Suppressor macrophage (primary cell): ENCODE measurements around the gene OSGEPL1.
"Not testable (repeated sequence)": the region's sequence is repeated elsewhere in the genome, so short reads cannot be mapped to it uniquely, and the experiment has no call there.

ENCODE experiments used
- DNase-seq, 4 experiments: peaks; one replicate each; pipeline ENCODE4 v3.0.0-alpha.2; 2020 to 2022
- total RNA-seq, 17 experiments: gene quantifications; one replicate each; lab custom pipeline; 2026; ENCODE audit warnings: mixed read lengths in 6 of 17, inconsistent platforms in 3 of 17; lab: John Stamatoyannopoulos, UW

The OSGEPL1 gene, protein sequence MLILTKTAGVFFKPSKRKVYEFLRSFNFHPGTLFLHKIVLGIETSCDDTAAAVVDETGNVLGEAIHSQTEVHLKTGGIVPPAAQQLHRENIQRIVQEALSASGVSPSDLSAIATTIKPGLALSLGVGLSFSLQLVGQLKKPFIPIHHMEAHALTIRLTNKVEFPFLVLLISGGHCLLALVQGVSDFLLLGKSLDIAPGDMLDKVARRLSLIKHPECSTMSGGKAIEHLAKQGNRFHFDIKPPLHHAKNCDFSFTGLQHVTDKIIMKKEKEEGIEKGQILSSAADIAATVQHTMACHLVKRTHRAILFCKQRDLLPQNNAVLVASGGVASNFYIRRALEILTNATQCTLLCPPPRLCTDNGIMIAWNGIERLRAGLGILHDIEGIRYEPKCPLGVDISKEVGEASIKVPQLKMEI
- 0.38 to 12.8 (median 7.7) reads per million in 17 experiments for total RNA-seq

DNA sequence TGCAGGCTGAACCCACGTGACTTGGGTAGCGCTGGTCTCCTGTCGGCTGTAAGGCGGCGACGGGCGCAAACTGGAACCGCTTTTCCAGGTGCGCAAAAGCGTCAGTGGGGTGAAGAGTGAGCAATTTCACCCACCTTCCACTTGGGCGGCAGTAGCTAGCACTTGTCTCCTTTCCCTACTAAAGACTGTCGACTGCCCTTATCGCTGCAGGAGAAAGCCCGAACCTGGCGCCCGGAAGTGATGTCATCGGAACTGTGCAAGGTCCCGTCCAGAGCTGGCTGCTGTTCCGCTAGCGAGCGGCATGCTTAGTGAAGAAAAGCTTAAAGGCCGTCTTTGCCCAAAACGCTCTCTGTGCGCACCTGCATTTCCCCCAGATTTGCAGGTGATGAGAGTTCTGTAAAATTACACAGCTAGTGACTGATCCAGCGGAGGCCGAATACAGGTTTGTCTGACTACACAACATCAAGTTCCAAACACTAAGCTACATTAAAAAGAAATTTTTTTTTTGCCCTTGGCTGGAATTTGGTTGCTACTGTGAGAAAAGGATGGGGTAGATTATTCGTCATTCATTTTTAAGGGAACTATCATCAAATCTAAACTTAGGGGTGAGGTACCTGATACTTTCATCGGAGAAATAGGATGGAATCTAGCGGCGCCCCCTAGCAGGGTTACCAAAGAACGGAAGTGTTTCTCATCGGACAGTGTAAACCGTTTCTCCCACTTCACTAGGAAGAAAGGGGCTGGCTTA, at the start of gene OSGEPL1:
Gene OSGEPL1 (minus strand): TSS at position 242 of the 748 bp plus-strand sequence. CDS start 1,152 bp downstream, outside the sequence.
- peak; percentile 90 to 94 (median 92) for DNase-seq

DNA sequence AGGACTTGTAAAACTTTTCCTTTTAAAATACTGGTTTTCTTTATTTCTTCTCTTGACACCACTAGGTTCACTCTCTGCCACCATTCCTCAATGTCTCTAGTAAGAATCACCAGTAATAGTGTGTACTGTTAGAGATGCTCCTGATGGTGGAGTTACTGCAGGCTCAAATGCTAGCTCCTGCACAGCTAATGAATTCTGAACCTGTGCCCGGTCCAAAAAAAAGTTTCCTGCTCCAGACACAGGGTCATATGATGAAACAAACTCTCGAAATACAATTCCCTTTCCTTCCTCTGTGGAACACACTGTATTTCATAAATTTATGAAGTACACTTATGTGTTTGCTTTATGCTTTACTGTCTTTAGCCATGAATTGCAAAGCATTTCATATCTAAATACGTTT, 40.8 kb upstream of the OSGEPL1 start:
- DNase-seq = no peak

DNA sequence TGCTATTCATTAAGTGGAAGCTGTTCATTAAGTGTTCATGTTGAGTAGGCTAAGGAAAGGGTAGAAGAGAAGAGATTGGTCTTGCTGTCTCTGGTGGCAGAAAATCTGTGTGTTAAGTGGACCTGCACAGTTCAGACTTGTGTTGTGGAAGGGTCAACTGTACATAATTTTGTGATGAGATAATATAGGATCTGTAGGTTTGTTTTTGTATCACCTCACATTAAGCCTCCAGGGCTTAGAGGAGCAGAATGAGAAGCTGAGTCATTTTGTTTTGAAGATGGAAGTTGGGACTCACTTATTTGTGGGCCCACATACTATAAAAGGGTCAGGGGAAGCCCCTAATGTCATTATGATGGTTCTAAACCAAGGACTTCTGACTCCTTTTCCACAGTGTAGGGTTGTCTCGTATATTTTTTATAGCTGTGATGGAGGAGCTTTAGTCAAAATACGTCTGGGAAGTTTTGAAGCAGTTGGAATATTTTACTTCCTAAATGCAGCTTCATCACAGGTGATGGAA, 39.9 kb upstream of the OSGEPL1 start:
- no peak for DNase-seq

DNA sequence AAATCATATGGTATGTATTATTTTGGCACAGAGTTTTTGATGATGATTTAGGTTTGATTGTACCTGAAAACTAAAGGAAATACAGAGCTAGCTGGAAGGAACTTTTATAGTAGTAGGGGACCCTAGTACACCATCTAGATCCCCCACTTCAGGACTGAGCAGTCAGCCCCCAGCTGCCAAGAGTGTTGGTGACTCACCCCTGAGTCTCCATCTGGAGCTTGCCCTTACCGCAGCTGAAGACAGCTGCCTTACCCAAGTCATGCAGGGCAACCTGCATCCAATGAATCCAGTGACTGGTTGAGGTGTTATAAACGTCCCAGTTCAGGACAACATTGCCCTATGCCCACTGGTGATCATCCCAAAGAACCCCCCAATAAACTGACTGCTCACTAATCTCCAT, 36.9 kb upstream of the OSGEPL1 start:
- no peak for DNase-seq

DNA sequence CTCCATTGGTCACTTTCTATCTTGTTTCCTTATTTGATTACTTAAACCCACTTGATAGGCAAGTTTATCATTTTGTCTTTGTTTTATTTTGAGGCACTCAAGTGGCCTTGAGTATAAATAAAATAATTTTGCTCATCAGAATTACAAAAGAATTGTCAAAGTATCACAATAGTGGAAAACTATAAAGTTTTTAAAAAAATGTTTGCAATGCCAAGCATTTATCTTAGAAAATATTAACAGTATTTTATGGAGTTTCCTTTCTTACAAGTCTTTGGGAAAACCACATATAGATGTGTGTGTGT, 36.4 kb upstream of the OSGEPL1 start:
- no peak for DNase-seq

DNA sequence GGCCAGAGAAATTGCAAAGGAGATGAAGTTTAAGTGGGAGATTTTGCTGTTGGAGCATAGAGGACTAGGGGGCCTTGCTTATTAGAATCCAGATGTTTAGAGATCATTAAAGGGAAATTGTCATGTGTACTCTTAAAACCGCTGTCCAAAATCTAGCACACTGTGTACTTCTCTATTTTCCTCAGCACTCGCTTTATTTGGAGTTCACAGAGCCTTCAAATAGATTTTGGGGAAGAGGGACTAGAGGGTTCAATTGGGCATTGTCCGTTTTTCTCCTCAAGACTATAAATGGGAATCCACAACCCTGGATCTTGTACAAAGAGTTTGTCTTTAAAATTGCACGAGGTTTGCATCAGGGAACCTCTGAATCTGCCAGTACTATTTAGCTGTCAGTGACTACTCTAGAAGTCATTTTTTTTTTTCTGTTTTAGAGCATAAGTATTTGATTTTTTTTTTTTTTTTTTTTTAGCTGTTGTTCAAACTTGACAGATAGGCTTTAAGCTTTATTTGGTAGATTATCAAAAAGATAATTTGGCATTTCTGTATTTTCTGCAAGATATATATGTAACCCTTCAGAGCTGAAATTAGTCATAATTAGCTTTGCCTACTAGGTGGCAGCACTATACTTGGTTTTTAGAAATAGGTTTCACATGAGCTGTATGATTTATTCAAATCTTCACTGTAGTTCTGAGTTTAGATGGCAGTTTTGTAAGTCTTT, 35.9 kb upstream of the OSGEPL1 start:
- DNase-seq = peak; percentile 10 to 55 (median 34)

DNA sequence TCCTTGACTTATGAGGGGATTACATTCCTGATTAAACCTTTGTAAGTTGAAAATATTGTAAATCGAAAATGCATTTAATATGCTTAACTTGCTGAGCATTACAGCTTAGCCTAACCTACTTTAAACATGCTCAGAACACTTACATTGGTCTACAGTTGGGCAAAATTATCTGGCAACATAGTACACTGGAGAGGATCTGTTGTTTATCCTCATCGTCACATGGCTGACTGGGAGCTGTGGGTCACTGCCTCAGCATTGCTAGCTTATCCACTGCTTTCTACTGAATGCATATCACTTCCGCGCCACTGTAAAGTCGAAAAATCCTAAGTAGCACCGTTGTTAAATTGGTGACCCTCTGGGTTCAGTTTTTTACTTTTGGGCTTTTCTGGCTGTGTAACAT, 35.3 kb upstream of the OSGEPL1 start:
- no peak for DNase-seq

DNA sequence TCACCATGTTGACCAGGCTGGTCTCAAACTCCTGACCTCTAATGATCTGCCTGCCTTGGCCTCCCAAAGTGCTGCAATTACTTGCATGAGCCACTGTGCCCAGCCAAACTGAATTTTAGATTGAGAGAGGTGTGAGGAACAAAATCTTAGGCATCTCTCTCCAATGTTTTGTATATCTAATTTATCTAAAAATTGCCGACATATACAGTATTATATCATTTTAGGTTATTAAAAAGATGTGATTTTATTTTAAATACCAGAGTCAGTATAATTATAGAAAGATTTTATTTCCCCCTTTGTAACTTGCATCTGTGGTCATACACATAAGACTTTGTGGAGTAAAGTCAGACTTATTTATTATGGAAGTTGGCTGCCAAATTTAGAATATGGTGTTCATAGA, 31.7 kb upstream of the OSGEPL1 start:
- no peak for DNase-seq

DNA sequence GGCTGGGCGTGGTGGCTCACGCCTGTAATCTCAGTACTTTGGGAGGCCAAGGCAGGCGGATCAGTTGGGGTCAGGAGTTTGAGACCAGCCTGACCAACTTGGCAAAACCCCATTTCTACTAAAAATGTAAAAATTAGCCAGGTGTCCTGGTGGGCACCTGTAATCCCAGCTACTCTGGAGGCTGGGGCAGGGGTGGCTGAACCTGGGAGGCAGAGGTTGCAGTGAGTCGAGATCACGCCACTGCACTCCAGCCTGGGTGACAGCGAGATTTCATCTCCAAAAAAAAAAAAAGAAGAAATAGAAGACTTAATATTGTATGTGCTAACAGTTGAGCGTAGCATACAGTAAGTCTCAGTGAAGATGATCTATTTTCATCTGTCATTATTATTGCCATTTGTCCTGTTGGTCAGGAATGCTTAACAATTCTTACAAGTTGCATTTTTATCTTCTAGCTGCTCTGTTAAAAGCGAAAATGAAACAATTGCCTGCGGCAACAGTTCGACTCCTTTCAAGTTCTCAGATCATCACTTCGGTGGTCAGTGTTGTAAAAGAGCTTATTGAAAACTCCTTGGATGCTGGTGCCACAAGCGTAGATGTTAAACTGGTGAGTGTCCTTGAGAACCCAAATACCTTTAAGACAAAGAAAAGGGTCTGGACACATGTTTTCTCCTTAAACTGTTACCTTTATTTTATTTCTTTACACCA, 28.9 kb upstream of the OSGEPL1 start:
- no peak for DNase-seq

DNA sequence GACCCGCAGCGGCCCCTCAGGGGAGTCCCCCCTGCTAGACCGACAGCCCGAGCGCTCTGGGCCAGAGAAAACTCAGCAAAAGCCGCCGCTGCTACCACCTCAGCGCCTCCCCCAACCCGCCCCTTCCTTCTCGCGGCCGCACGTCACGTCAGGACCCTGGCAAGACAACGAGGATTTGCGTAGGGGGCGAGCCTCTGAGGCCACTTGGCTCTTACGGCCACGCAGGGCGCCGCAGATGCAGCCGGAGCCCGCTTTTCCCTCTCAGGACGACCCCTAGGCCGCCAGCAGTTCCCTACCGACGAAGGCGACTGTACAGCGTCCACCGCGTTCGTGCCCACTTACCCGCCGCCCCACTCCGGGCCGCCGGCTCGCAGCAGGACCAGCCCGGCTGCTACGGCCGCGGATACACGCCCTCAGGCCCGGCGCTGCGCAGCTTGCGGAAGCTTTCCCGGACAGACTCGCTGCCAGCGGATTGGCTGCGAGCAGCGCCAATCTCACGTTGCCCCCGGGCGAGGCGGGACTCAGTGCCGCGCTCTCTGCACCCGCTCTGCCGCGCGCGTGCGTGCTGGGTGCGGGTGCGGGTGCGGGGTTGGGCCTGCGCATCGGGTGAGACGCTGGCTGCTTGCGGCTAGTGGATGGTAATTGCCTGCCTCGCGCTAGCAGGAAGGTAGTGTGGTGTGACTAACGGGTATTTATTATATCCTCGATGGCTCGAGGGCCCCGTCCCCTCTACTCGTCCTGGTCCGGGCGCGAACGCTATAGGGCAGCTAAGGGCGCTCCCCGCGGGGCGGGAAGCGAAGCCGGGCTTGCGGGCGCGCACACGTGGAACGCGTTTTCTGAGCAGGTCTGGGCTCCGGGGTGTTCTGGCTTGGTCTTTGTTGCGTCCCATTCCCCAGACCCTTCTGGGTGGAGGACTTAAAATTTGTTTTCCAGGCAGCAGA, 21.6 kb upstream of the OSGEPL1 start, which contains the start of the genes ORMDL1 and PMS1:
Gene ORMDL1 (minus strand): TSS at position 413 of the 941 bp plus-strand sequence. CDS start 1,744 bp downstream, outside the sequence.
Gene PMS1 (plus strand): TSS at position 524 of the 941 bp plus-strand sequence. CDS start 7,360 bp downstream, outside the sequence.
- peak; percentile 97 to 99 (median 98) for DNase-seq

DNA sequence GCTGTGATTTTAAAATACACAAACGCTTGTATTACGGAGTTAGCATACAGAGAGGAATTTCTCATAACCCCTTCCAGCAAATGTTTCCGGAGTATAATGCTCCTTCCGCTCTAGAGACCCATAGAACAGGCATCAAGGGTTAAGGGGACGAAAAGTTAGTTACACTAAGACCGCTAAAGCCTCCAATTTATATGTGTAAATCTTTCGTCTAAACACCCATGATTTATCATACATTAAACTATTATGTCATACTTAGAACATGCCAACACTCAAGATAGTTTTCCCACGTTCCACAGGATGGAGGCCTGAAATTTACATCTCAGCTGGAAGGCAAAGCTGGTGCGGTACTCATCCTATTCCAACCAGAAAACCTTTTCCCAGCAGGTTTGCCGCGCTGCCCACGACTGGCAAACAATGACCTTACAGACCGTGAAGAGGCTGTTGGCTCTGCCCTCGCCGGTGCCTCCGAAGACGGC, 20.9 kb upstream of the OSGEPL1 start:
- DNase-seq = peak in 3 of 4 experiments; percentile 19 to 52 (median 42)

DNA sequence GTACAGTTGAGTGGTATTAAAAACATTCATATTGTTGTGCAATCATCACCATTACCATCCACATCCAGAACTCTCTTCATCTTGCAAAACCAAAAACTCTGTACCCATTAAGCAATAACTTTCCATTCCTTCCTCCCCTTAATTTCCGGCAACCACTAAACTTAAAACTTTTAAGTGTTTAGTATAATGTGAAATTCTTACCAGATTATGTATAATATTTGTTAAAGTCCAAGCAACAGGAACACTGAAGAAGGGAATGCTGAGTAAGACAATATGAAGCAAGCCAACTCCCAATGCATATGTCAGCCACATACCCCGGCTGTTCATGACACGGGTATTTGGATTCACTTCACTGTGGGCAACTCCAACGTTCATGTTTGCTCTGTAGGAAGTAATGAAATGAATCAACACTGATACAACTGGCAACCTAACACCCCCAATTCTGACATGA, 19.7 kb upstream of the OSGEPL1 start:
- DNase-seq = peak; percentile 23 to 64 (median 49)

DNA sequence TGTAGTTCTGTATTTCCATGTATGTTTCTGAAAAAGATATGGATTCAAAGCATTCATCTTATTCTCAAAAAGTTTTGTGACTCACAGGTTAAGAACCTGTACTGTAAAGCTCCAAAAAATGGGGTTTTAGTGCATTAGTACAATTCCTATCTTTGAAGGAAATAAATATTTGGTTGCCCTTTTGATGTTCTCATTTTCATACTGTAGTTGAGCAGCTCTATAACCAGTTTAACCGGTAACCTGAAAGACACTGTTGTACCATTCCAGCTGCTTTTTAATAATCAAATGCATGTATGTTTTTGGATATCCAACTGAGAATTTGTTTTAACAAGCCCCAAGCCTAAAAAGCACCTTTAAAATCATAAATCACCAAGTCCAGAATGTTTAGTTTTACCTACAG, 9.6 kb upstream of the OSGEPL1 start:
- no peak for DNase-seq

DNA sequence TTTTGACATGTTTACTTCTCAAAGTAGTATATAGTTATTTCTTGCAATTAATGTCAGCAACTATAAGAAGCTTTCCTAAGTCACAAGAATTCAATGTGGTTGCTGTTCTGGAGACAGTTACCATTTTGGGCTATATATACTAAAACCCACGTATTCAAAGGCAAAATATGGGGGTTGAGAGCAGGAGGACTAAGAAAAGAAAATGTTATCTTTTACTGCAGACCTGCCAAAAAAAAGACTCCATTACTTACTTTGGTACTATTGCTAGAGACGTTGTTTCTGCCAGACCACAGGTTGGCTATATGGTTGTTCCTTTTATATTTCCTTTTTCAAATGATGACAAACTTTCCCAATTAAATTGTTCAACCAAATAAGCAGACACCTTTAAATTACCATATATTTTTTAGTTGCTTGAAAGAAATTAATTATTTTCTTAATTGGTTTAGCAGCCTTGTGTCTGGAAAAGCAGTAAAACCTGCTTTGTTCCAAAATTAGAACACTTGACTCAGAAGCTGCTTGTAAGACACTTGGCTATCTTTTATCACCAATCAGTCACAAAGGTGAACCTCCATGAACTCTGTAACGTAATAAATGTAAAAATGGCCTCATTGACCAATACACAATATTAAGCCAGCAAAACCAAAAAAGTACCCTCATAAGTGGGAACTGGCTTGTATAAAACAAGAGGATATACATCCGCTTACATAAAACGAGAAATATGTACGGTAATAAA, 8.2 kb upstream of the OSGEPL1 start:
- DNase-seq = no peak

DNA sequence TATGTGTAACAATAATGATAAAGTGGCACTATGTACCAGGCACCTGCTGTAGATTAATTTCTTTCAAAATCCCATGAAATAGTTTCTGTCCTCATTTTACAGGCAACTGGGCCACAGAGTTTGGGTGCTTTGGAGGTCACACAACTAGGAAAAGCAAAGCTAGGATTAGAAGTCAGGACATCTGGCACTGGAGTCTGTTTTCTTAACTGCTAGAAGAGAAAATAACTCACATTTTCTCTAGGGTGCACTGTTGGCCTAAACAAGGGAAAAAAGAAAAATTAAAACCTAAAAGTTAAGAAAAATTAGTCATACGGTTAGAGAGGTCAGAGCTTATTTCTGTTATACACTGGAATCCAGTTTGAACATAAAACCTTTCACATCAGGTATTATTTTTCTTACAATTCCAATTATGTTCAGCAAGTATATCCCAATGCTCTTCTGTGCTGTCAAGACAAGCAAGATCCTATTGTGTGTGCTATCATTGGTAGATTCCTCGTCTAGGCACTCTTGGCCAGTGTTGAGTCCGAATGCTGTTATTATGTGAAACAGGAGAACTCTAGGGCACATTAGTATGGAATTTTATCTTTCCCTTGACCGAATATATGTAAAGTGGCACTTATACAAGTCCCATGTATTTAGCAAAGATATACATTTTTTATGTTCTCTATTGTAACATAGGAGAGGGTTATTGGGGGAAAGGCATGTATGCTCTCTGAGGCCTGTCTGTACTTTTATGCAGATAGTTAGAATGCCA, 1.5 kb upstream of the OSGEPL1 start:
- DNase-seq = peak in 1 of 4 experiments; percentile 2

DNA sequence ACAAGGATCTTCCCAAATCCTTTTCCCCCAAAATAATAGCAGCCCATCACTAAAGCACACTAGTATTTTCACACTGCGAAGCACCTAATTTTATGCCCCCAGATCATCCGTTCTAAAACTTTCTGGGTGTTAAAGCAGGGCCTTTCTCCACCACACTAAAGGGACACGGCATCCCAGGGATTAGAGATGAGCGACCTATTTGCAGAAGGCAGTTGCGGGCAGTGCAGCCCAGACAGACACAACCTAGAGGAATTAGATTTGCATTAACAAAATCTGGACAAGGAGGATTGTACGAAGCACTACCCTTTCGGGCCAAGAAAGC, 402 bp downstream of the OSGEPL1 start:
- no peak for DNase-seq

DNA sequence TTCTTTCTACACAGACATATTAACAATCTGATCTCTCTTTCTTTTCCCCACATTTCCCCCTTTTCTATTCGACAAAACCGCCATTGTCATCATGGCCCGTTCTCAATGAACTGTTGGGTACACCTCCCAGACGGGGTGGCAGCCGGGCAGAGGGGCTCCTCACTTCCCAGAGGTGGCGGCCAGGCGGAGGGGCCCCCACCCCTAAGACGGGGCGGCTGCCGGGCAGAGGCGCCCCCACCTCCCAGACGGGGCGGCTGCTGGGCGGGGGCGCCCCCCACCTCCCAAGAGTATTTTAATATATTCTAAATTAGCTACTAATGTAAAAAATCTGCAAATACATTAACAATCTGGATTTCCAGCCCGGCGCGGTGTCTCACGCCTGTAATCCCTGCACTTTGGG, 2.4 kb downstream of the OSGEPL1 start:
- DNase-seq = not testable (repeated sequence)

DNA sequence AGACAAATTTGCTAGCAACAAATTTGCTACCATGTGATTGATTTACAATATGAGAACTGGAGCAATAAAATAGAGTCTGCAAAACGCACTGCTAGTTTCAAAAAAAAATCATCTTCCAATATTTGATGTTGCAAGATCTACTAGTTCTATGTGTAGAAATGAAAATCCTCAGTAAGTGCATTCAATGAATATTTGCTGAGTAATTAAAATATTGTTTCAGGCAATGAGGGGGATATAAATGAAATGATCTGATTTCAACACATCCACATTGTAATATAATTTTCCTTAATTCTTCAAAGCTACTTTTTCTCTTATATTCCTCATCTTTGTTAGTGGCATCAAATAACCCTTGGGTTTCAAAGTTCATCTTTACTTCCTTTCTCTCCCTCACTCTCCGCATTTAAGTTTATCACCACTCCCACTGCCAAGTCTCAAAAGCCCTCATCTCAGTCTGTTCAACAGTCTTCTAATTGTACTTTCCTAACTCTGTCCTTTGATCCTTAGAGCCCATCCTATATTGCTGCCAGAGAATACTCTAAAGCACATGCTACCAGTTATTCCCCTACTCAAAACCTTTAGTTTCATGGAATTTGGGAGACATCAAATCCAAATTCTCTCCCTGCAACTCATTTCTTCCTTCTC, 6.2 kb downstream of the OSGEPL1 start:
- DNase-seq = no peak
